Right lobe of liver (tissue), 4 donors: ENCODE data around the gene OSBPL9.

Experiments
- POLR2A ChIP-seq: fragments of 450-650 bp; IDR thresholded peaks from one replicate; pipeline ENCODE4 v1.6.1; 2017; ENCODE audit warnings: antibody characterized with exemption, mild to moderate bottlenecking
- TF ChIP-seq, protein P1 (sequence below), 4 donors: fragments of 200-600 bp in 3 of 4; fragments of 450-650 bp in 1 of 4; IDR thresholded peaks; one replicate each; pipeline versions ENCODE4 v1.5.1 to v1.8.0; 2016 to 2022; ENCODE audit warnings: antibody characterized with exemption in 4 of 4, mild to moderate bottlenecking in 2 of 4
- donor health status: DM: no; HTN: no; CAD: no.
- donor health status: DM: no; HTN: no; CAD: no.
- donor health status: DM: no; HTN: yes; CAD: no.

DNA sequence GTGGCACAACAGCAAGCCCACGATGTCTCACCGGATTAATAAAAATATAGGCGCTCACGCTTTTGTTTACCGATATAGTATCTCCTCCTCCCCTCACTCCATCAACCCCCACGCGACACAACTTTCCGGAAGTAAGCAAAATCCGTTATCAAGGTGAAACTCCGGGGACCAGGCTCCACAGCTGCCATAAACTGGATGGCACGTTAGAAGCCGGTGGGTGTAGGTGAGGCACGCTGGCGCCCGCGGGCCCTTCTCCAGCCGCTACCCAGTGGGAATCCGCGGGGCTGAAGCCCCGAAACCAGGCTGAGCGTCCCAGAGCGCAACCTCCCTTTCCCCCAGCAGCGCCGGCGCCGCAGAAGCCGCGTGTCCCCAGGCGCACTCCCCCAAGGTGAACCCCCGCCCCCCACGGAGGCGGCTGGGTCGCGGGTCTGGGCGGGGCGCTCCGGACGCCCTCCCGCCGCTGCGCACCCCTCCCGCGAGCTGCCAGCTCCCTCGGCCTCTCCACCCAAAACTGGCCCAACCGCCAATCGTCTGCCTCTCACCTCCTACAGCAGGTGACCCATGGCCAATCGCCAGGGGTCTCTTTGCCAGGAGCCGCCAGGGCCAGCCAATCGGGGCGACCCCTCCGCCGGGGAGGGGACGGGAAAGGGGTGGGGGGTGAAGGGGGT lies 112.4 kb downstream of the OSBPL9 start:
- TF ChIP-seq POLR2A, result peak; percentile 69
- TF ChIP-seq, protein P1, sequence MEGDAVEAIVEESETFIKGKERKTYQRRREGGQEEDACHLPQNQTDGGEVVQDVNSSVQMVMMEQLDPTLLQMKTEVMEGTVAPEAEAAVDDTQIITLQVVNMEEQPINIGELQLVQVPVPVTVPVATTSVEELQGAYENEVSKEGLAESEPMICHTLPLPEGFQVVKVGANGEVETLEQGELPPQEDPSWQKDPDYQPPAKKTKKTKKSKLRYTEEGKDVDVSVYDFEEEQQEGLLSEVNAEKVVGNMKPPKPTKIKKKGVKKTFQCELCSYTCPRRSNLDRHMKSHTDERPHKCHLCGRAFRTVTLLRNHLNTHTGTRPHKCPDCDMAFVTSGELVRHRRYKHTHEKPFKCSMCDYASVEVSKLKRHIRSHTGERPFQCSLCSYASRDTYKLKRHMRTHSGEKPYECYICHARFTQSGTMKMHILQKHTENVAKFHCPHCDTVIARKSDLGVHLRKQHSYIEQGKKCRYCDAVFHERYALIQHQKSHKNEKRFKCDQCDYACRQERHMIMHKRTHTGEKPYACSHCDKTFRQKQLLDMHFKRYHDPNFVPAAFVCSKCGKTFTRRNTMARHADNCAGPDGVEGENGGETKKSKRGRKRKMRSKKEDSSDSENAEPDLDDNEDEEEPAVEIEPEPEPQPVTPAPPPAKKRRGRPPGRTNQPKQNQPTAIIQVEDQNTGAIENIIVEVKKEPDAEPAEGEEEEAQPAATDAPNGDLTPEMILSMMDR (IDR thresholded peaks at IDR 0.05), result no peak
